GM19193 (cell line): ENCODE data around the gene TBX1.

Source experiments
- POLR2A ChIP-seq: IDR thresholded peaks from 4 replicates; pipeline ENCODE4 v1.6.1; 2011; ENCODE audit not compliant: insufficient read depth, insufficient read length; ENCODE audit errors: extremely low read depth

The TBX1 gene

DNA sequence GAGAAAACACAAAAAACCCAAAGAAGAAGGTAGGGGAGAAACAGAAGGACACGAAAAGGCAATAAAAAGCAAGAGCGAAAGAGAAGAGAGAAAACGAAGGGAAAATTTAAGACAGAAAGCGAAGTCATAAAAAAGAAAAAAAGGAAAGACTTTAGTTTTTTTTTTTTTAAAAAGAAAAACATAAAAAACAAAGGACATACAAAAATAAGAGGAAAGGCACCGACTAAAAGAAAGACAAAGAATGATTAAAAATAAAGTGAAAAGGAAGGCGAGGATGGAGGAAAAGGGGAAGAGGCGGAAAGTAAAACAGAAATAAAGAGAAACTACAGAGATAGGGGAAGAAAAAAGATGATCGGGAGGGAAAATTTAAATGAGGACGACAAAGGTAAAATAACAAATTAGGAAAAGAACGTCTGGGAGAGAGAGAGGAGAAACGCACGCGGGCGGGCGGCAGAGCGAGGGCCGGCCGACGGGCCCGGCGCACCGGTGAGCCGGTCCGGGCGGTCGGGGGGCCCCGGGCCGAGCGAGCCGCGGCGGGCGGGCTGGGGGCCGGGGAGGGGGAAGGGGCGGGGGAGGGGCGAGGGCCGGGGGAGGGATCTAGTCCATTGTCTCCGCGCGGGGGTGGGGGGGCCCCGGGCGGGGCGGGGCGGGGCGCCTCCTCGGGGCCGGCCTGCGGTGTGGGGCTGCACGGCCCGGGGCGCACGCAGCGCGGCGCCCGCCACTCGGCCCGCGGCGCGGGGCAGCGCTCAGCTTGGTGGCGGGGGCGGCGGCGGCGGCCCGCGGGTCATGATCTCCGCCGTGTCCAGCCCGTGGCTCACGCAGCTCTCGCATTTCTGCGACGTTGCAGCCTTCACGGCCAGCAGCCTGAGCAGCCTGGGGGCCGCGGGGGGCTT, at the start of gene TBX1:
Gene TBX1, plus strand, starts transcription at position 721 of the 893 bp plus-strand sequence. Its CDS starts 66 bp downstream, at position 787.
- TF ChIP-seq POLR2A = no peak

DNA sequence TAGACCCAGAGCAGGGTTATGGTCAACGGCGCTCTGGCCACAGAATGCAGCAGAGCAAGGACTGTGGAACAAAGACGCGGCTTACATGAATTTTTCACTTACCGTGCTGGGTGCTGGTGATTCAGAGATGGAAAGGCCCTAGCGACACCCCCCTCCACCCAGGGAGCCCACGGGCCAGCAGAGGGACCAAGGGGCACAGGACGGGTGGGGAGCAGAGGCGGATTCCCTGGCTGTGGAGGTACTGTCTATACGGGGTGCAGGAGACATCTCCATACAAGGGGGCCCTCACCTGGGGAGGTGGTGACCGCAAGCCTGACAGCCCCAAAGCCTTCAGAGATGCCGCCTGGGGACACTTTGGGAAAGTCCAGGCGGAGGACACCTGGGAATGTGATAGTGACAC, 47.3 kb upstream of the TBX1 start:
- TF ChIP-seq POLR2A = no peak

DNA sequence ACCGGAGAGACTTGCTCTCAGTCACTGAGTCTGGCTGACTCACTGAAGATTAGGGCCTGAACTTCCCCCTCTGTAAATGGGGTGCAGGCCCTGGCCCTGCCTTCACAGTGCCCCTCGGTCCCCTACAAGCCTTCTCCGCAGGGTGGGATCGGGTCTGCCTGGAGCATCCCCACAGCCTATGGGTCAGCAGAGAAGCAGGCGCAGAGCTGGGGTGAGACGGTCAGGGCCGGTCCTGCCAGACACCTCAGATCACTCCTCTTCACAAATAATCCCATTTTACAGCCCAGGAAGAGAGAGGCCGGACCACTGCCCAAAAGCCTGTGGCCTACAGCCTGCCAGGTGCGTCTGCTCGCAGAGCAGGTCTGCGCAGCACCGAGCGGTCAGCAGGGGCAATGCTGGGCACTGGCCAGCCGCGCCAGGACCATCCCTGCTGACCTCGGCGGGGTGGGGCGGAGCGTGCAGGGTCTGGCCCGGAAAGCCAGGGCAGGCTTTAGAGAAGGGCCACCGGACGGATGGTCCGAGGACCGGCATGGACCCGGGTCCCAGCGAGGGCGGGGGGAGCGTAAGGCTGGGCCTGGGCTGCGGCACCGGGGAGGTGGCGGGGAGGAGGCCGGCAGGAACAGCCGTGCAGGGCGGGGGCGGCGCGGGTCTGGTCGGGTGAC, 46.8 kb upstream of the TBX1 start:
- no peak for TF ChIP-seq POLR2A

DNA sequence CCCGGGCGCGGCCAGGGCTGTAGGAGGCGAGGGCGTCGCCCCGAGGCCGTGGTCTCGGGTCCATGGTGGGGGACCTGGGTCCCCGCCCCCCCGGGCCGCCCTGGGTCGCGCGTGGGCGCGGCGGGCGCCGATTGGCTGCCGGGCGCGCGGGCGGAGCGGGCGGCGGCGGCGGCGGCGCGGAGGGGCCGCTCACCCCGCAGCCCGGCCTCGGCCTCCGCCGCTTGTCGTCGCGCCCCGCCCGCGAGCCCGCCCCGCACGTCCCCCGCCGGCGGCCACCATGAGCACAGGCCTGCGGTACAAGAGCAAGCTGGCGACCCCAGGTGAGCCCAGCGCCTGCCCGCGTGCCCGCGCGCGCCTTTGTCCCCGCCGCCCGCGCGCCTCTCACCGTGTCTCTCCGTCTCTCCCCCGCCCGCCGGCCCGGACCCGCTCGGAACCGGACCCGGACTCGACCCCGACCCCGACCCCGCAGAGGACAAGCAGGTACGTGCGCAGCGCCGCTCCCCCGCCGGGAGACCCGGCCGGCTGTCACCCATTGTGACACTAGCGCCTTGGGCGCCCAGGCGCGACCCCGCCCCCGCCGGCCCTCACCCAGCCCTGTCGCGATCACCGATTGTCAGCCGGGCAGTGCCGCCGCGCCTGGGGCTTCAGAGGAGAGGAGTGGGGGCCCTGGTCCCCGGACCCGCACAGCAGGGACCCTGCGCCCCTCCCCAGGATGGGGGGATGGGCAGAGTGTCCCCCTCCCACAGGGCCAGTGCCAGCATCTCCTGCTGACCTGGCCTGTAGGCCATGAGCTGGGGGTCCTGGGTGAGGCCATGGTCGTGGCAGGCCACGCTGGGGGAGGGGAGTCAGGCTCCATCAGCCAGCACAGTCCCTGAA, 46.0 kb upstream of the TBX1 start, which contains the start of gene SEPTIN5:
Gene SEPTIN5, plus strand, starts transcription at position 192 of the 876 bp plus-strand sequence. Its CDS starts 86 bp downstream, at position 278.
- no peak for TF ChIP-seq POLR2A

DNA sequence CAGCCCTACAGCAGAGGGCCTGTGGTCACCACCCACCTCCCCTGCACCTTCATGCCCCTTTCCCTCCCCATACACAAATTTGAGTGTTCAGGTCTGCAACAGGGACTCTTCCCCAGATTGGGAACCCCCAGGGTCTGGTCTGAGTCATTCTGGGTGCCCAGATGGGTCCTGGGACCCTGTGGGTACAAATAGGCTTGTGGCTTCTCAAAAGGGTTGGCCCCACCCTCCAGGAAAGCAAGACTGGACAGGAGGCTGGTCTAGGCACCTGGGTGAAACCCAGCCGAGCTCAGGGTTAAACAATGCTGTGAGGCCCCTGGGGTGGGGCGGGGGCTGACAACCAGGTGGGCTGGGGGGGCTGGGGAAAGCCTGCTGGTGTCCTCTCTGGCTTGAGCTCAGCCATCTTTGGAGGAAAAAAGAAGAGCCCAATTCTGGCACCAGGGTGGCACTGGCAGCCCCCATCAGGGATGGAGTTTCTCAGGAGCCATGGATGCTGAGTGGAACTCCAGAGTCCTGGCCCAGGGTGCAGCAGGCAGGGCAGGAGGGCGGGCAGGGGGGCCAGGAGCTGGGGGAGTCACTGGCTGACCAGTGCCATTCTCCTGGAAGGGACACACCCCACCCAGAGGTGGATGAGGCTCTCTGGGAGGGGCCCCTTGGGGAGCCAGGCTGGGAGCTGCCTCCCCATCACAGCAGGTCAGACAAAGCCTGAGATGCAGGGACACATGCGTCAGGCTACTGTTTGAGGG, 45.2 kb upstream of the TBX1 start:
- no peak for TF ChIP-seq POLR2A

- TF ChIP-seq POLR2A = no peak
Observed at GRCh38 chr22:19716041-19716828, 44.3 kb upstream of the TBX1 start.

GRCh38 chr22:19716829-19717105, 43.8 kb upstream of the TBX1 start:
- TF ChIP-seq POLR2A = no peak

GRCh38 chr22:19717181-19717580, 43.4 kb upstream of the TBX1 start:
- TF ChIP-seq POLR2A = no peak

DNA sequence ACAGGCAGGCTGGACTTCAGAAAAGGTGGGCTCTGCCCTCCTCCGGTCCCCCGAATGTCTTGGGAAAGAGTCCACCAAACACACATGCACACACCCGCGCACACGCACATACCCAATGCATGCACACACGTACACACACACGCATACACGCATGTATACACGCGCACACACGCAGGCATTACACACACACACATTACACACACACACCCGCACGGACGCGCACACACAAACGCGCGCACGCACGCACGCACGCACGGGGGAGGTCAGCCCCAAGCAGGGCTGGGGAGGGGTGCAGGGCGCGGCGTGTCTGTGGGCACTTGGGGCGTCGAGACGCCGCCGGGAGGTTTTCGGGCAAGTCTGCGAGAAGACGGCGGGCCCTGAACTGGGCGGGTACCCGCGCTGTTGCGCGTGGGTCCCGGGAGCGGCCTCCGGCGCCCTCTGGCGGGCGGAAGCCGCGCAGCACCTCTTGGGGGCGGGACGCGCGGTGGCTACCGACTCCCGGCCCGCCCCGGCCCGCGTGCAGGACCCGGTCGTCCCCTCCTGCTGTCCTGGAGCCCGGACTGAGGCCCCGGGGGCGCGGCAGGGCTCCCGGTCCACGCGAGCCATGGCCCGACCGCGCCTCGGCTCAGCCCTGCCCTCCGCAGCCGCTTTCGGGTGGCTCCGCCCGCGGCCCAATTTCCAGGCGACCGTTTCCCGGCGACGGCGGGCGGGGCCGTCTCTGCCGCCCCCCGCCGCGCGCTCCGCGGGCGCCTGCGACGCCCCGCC, 42.7 kb upstream of the TBX1 start:
- no peak for TF ChIP-seq POLR2A

DNA sequence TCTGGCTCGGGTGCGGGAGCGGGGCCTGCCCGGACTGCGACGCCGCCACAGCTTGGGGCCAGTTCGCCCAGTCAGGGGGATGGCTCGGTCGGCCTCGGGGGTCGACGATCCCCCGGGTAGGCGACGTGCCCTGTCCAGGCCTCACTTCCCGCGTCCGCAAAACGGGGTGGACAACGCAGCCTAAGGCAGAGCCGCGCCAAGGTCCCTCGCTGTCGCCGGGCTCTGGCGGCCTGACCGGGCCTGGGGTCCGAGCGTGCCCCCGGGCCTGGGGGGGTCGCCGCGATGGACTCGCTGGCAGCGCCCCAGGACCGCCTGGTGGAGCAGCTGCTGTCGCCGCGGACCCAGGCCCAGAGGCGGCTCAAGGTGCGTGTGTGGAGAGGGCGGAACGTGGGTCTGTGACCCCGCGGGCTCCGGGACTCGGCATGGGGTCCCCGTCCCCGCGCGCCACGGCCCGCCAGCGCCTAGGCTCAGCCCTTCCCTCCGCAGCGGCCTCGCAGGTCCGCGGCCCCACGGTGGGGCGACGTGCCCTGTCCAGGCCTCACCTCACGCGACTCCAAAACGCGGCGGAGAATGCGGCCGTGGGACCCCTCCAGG, 42.0 kb upstream of the TBX1 start:
- TF ChIP-seq POLR2A = no peak

- no peak for TF ChIP-seq POLR2A
Observed at GRCh38 chr22:19719050-19719482, 41.5 kb upstream of the TBX1 start.

DNA sequence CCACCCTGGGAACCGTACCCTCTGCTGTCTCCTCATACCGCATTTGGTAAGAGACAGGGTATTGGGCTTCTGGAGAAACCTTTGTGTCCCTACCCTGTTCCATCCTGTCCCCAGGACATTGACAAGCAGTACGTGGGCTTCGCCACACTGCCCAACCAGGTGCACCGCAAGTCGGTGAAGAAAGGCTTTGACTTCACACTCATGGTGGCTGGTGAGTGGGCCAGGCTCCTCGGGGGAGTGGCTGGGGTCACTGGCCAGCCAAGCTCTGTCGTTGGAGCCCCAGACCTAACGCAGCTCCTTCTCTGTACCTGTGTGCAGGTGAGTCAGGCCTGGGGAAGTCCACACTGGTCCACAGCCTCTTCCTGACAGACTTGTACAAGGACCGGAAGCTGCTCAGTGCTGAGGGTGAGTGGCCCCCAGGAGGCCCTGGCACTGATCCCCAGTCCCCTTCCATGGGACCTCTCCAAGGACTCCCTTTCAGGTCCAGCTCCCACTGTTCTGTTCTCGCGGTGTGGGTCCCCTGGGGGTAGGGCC, 41.0 kb upstream of the TBX1 start:
- TF ChIP-seq POLR2A = no peak
